ENCODE measurements around the gene PPP6R3. TPM values are rescaled to one million over a fixed set of nuclear protein-coding genes. Genes with fewer than 3 reads are reported as not detected.

Gene PPP6R3
- polyA plus RNA-seq, 1 of the 3 experiments (the other 2 are of a cell fraction) = 28.1 TPM

DNA sequence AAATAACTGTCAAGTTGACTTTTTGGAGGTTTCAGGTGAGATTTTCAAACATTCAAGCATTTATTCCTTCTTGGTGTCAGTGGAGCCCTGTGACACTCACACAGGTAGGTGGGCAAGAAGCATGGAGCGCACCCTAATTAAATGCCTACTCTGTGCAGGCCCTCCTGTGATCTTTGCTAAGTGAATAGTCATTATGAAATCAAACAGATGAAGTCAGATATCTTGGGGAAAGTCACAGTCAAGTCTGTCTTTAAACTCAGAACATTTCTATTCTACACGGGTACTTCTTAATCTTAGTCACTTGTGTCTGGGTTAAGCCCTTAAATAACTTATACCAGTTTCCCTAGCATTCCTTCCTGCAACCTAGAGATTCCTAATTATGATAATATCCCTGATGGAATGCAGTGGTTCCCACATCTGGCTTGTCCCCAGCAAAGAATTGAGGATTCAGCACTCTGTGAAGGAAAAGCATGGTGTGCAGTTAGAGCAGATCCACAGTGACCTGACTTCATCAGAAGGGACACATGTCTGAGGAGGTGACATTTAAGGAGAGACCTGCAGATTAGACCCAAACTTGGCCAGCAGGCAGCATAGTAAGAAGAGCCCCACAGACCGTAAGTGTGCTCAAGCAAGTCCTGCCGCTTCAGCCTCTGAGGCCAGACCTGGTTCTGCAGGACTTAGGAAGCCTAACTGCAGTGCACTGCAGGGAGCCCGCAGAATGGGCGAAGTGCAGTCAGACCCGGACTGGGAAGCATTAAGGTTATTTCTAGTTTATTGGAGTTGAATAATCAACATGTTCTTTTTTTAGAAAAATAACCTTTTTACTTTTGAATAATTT lies 138.5 kb downstream of the PPP6R3 start:
- no peaks in the 10 kb centered on the region for H3F3A ChIP-seq (replicated peaks; ENCODE audit: insufficient read depth)
- no peaks in the 10 kb centered on the region for H3K27me3 ChIP-seq (ENCODE audit: insufficient read depth)
- no peaks in the 10 kb centered on the region for H3K9me2 ChIP-seq
- H2AFZ ChIP-seq (ENCODE audit: low read depth) = no peak overlapping the region
- POLR2A ChIA-PET = no interaction called here
- no peak overlapping the region for H3K4me3 ChIP-seq (ENCODE audit: low read depth in 2 of 2, low read length in 1 of 2)
- no peak overlapping the region for H3K9ac ChIP-seq
- no peak overlapping the region for H3K27ac ChIP-seq (ENCODE audit: low read depth in 2 of 2, low read length in 1 of 2)
- H3K79me2 ChIP-seq (ENCODE audit: insufficient read depth) = peaks cover 6% of the 10 kb centered on the region; the same call in 1 of the 2 replicates
- DNase-seq = no peak
- H3K36me3 ChIP-seq (replicated peaks in 1 of 2; ENCODE audit: control insufficient read depth in 1 of 2, insufficient read depth in 2 of 2, low read length in 1 of 2) = peaks cover 54 to 79% of the 10 kb centered on the region in 2 experiments
- H4K20me1 ChIP-seq (ENCODE audit: insufficient read depth) = no peaks in the 10 kb centered on the region; the same call in 1 of the 2 replicates
- no peak overlapping the region for H3K4me2 ChIP-seq
- no peaks in the 10 kb centered on the region for H3K9me3 ChIP-seq
- TF ChIP-seq NFIC (IDR thresholded peaks at IDR 0.05; ENCODE audit: borderline replicate concordance) (no peak), SMC3 (IDR thresholded peaks at IDR 0.05; ENCODE audit: low read depth, low read length) (no peak), GATA2 (CRISPR knock-in tag; IDR thresholded peaks at IDR 0.05) (no peak)
- TF ChIP-seq, protein P1, sequence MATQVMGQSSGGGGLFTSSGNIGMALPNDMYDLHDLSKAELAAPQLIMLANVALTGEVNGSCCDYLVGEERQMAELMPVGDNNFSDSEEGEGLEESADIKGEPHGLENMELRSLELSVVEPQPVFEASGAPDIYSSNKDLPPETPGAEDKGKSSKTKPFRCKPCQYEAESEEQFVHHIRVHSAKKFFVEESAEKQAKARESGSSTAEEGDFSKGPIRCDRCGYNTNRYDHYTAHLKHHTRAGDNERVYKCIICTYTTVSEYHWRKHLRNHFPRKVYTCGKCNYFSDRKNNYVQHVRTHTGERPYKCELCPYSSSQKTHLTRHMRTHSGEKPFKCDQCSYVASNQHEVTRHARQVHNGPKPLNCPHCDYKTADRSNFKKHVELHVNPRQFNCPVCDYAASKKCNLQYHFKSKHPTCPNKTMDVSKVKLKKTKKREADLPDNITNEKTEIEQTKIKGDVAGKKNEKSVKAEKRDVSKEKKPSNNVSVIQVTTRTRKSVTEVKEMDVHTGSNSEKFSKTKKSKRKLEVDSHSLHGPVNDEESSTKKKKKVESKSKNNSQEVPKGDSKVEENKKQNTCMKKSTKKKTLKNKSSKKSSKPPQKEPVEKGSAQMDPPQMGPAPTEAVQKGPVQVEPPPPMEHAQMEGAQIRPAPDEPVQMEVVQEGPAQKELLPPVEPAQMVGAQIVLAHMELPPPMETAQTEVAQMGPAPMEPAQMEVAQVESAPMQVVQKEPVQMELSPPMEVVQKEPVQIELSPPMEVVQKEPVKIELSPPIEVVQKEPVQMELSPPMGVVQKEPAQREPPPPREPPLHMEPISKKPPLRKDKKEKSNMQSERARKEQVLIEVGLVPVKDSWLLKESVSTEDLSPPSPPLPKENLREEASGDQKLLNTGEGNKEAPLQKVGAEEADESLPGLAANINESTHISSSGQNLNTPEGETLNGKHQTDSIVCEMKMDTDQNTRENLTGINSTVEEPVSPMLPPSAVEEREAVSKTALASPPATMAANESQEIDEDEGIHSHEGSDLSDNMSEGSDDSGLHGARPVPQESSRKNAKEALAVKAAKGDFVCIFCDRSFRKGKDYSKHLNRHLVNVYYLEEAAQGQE (IDR thresholded peaks at IDR 0.05; ENCODE audit: low read depth, low read length) = no peak
- peaks cover 0 to 9% of the 10 kb centered on the region in 2 experiments; a peak in 2 of 4 replicates for H3K4me1 ChIP-seq (ENCODE audit: control insufficient read depth in 1 of 2, insufficient read depth in 2 of 2, low read depth in 1 of 2, low read length in 1 of 2)
- CTCF ChIA-PET = interaction anchor here (0.6 to 2.0 kb wide), 3 partner anchors 12 to 91 kb away, joined by 3 to 12 read pairs (median 5); no protein-coding TSS in a partner anchor
- WGBS (ENCODE audit: low lambda C conversion rate) = 93% methylated on average over 7 of the region's 7 CpGs

DNA sequence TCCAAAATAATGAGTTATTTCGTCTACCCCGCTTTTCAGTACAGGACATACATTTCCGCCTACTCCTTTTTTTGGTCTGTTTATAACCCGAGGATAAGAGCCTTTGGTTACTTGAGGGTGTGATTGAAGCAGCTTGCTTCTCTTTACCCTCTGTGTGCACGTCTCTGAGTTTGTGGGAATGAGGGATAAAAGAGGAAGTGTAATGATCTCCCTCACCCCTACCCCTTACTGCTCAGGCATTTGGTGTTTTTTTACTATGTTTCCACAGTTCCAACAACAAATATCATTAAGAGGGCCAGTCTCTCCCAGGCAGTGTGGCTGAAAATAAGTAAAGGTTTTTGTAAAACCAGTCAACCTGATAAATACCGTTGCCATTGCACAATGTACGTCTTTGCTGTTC lies 140.6 kb downstream of the PPP6R3 start:
- Histone ChIP-seq H3K27me3 (ENCODE audit: insufficient read depth) (no peaks in the 10 kb centered on the region), H3K27ac (ENCODE audit: low read depth in 2 of 2, low read length in 1 of 2) (no peak overlapping the region; a peak in 1 of 4 replicates), H3K9ac (no peak overlapping the region), H3K4me2 (no peak overlapping the region), H3K4me3 (ENCODE audit: low read depth in 2 of 2, low read length in 1 of 2) (no peak overlapping the region), H3F3A (replicated peaks; ENCODE audit: insufficient read depth) (no peaks in the 10 kb centered on the region), H2AFZ (ENCODE audit: low read depth) (no peak overlapping the region), H3K36me3 (replicated peaks in 1 of 2; ENCODE audit: control insufficient read depth in 1 of 2, insufficient read depth in 2 of 2, low read length in 1 of 2) (peaks cover 61 to 86% of the 10 kb centered on the region in 2 experiments), H3K4me1 (ENCODE audit: control insufficient read depth in 1 of 2, insufficient read depth in 2 of 2, low read depth in 1 of 2, low read length in 1 of 2) (peaks cover 0 to 9% of the 10 kb centered on the region in 2 experiments; a peak in 2 of 4 replicates), H3K79me2 (ENCODE audit: insufficient read depth) (peaks cover 6% of the 10 kb centered on the region; the same call in 1 of the 2 replicates), H4K20me1 (ENCODE audit: insufficient read depth) (no peaks in the 10 kb centered on the region; the same call in 1 of the 2 replicates), H3K9me2 (no peaks in the 10 kb centered on the region), H3K9me3 (no peaks in the 10 kb centered on the region)
- CTCF ChIA-PET = interaction anchor here (2.0 to 2.3 kb wide), 2 partner anchors 9 to 17 kb away, joined by 12 to 14 read pairs; no protein-coding TSS in a partner anchor
- no peak for DNase-seq
- WGBS (ENCODE audit: low lambda C conversion rate) = 97% methylated on average over 7 of the region's 7 CpGs
- POLR2A ChIA-PET = interaction anchor here (0.6 kb wide), 1 partner anchor 352 kb away, joined by 7 read pairs; no protein-coding TSS in a partner anchor
- TF ChIP-seq GATA2 (CRISPR knock-in tag; IDR thresholded peaks at IDR 0.05) = no peak
- TF ChIP-seq FOSL2 (IDR thresholded peaks at IDR 0.05; ENCODE audit: borderline replicate concordance, low read depth) = no peak
- TF ChIP-seq MEF2A (IDR thresholded peaks at IDR 0.05; ENCODE audit: borderline replicate concordance, low read depth) = no peak
- TF ChIP-seq FOXJ3 (CRISPR knock-in tag; IDR thresholded peaks at IDR 0.05) = no peak
- TF ChIP-seq, protein P2, sequence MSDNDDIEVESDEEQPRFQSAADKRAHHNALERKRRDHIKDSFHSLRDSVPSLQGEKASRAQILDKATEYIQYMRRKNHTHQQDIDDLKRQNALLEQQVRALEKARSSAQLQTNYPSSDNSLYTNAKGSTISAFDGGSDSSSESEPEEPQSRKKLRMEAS (IDR thresholded peaks at IDR 0.05; ENCODE audit: low read depth) = no peak
- TF ChIP-seq SMC3 (IDR thresholded peaks at IDR 0.05; ENCODE audit: low read depth, low read length) = no peak
- TF ChIP-seq RFX5 (IDR thresholded peaks at IDR 0.05; ENCODE audit: low read length) = no peak
- TF ChIP-seq, protein P3, sequence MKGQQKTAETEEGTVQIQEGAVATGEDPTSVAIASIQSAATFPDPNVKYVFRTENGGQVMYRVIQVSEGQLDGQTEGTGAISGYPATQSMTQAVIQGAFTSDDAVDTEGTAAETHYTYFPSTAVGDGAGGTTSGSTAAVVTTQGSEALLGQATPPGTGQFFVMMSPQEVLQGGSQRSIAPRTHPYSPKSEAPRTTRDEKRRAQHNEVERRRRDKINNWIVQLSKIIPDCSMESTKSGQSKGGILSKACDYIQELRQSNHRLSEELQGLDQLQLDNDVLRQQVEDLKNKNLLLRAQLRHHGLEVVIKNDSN (IDR thresholded peaks at IDR 0.05; ENCODE audit: borderline replicate concordance, low read depth) = no peak
- TF ChIP-seq, protein P4, sequence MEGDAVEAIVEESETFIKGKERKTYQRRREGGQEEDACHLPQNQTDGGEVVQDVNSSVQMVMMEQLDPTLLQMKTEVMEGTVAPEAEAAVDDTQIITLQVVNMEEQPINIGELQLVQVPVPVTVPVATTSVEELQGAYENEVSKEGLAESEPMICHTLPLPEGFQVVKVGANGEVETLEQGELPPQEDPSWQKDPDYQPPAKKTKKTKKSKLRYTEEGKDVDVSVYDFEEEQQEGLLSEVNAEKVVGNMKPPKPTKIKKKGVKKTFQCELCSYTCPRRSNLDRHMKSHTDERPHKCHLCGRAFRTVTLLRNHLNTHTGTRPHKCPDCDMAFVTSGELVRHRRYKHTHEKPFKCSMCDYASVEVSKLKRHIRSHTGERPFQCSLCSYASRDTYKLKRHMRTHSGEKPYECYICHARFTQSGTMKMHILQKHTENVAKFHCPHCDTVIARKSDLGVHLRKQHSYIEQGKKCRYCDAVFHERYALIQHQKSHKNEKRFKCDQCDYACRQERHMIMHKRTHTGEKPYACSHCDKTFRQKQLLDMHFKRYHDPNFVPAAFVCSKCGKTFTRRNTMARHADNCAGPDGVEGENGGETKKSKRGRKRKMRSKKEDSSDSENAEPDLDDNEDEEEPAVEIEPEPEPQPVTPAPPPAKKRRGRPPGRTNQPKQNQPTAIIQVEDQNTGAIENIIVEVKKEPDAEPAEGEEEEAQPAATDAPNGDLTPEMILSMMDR (IDR thresholded peaks at IDR 0.05) = no peak
- no peak for TF ChIP-seq ELF1 (IDR thresholded peaks at IDR 0.05)
- no peak for TF ChIP-seq TAF1 (IDR thresholded peaks at IDR 0.05; ENCODE audit: borderline replicate concordance, low read depth, low read length)
- no peak for TF ChIP-seq GABPA (IDR thresholded peaks at IDR 0.05; ENCODE audit: low read depth)
- no peak for TF ChIP-seq TEAD4 (IDR thresholded peaks at IDR 0.05; ENCODE audit: borderline replicate concordance, insufficient read depth)
- no peak for TF ChIP-seq NRF1 (IDR thresholded peaks at IDR 0.05; ENCODE audit: low read depth, low read length)
- TF ChIP-seq RXRA (IDR thresholded peaks at IDR 0.05; ENCODE audit: borderline replicate concordance, low read depth) = no peak
- no peak for TF ChIP-seq RCOR1 (IDR thresholded peaks at IDR 0.05; ENCODE audit: low read length)
- TF ChIP-seq EZH2phosphoT487 (IDR thresholded peaks at IDR 0.05; ENCODE audit: borderline replicate concordance, low read depth) = no peak
- TF ChIP-seq TCF12 (IDR thresholded peaks at IDR 0.05) = no peak

Data from SK-N-SH (cell line).